GM19324 (cell line): ENCODE measurements around the gene RPS5.
"Not testable (repeated sequence)": the region's sequence is repeated elsewhere in the genome, so short reads cannot be mapped to it uniquely, and the experiment has no call there.

Experiments used
- ATAC-seq: cut with Tn5 transposase; IDR thresholded peaks from one replicate; pipeline ENCODE4 v1.9.1; 2021; ENCODE audit warnings: mild to moderate bottlenecking, moderate library complexity; ENCODE audit not compliant: unreplicated experiment, low FRiP score

The RPS5 gene

DNA sequence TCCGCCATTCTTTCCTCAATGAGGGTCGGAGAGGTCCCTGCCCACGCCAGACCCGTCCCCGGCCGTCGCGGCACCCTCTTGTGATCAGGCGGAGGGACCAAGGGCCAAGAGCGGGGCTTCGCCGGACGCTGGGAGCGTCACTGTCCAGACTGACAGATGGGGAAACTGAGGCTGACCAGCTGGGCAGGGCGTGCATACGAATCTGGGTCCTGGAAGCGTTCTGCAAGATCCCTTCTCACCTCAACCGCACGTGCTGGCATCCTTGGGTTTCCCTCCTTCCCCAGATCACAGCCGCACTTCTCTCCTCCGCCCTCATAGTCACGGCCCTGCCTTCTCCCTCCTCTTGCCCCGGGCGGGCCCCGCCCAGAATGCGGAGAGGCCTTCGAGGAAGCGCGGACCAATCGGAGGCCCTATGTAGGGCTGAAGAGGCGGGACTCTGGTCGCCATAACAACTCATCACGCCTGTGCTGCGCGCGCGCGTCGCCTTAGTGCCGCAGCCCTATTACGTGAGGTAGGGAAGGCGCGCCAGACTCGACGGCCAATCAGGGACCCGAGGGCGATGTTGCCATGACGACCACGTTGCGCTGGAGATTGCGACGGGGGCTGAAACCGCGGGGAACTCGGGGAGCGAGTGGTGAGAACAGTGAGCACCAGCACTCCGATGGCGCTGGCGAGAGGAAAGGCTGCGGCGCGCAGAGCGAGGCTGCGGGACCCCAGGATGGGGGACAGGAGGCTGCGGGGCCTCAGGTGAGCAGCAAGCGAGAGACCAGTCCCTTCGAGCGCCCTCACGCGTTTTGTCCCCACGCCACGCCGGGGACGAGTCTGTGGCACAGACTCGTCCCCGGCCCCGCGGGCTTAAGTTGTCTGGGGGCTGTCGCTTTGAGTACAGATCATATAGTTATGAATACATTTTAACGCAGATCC lies 14.1 kb downstream of the RPS5 start:
- peak; percentile 98 for ATAC-seq

- ATAC-seq = no peak
Measured at GRCh38 chr19:58401840-58402421, 14.9 kb downstream of the RPS5 start.

DNA sequence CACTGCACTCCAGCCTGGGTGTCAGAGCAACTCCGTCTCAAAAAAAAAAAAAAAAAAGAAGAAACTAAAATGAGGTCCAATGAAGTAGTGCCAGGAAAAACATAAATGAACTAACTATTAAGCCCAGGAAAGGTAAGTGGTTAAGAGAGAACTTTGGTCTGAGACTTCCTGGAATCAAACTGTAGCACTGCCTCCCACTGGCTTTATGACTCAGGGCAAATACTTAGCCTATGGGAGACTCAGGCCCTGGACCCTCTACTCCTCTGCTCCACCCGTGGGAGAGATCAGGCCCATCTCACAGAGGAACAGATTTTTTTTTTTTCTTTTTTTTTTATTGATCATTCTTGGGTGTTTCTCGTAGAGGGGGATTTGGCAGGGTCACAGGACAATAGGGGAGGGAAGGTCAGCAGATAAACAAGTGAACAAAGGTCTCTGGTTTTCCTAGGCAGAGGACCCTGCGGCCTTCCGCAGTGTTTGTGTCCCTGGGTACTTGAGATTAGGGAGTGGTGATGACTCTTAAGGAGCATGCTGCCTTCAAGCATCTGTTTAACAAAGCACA lies 16.9 kb downstream of the RPS5 start:
- ATAC-seq = not testable (repeated sequence)

GRCh38 chr19:58406818-58407657 lies 20.0 kb downstream of the RPS5 start:
- no peak for ATAC-seq

GRCh38 chr19:58407658-58408151 lies 20.6 kb downstream of the RPS5 start:
- ATAC-seq = no peak

GRCh38 chr19:58408152-58409009 lies 21.3 kb downstream of the RPS5 start, which contains the start of gene ZNF584:
Gene ZNF584, plus strand, starts transcription at chr19:58408649. Its CDS starts 499 bp downstream, at chr19:58409148.
- peak; percentile 92 for ATAC-seq

- peak; percentile 16 for ATAC-seq
Measured at GRCh38 chr19:58409010-58409790, 22.1 kb downstream of the RPS5 start.

- ATAC-seq = no peak
Measured at GRCh38 chr19:58416604-58417003, 29.5 kb downstream of the RPS5 start.

- no peak for ATAC-seq
Measured at GRCh38 chr19:58417071-58417470, 30.0 kb downstream of the RPS5 start.

- no peak for ATAC-seq
Measured at GRCh38 chr19:58428617-58429016, 41.5 kb downstream of the RPS5 start.

GRCh38 chr19:58429745-58430144 lies 42.7 kb downstream of the RPS5 start:
- no peak for ATAC-seq

- no peak for ATAC-seq
Measured at GRCh38 chr19:58434217-58434616, 47.1 kb downstream of the RPS5 start.

DNA sequence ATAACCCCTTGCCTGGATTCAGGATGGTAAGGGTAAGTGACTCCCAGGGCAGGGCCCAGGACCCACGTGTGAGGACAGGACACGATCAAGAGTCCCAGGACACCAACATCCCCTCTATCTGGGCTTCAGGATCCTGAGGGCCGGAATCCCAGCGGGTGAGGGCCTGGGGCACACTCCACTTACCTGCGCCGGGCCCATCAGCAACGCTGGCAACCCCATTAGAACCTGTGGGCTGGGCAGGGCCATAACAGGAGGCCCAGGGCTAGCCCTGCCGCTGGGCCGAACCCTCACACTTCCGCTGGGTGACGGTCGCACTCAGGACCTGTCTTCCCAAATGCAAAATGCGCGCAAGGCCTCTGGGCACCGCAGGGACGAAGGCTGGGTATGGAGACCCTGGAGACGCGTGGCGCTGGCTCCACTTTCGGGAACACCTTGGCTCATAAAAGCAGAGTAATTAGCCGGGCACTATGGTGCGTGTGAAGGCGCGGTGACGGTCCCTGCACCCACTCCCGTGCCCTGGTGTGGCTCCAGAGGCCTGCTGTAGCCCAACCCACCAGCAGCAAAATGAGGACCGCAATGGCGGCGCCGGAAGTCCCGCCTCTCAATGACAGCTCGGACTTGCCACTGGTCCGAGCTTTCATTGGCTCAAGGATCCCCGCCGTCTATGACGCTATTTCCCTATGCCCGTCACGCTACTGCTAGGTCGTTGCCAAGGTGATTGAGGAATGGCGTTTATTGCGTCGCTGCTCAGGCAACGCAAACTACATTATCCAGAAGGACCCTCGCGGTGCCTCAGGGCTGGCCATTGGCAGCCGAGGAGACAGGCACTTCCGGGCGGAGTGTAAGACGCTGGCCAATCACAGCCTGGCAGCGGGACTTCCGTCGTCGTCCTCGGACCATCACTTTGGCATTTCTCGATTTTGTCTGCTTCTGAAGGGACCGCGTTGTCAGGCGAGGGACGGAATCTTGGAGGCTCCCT lies 52.8 kb downstream of the RPS5 start, which contains the start of gene ZNF132:
TSS of gene ZNF132 (minus strand) at position 578 of the 979 bp plus-strand sequence. CDS start at position 246, 332 bp downstream.
- peak; percentile 96 for ATAC-seq

- ATAC-seq = no peak
Measured at GRCh38 chr19:58440556-58440955, 53.5 kb downstream of the RPS5 start.

GRCh38 chr19:58442986-58443385 lies 55.9 kb downstream of the RPS5 start:
- ATAC-seq = not testable (repeated sequence)
